ENCODE results near the gene NOP56. TPM values are rescaled to one million over a fixed set of nuclear protein-coding genes. Genes with fewer than 3 reads are reported as not detected.

The NOP56 gene, protein sequence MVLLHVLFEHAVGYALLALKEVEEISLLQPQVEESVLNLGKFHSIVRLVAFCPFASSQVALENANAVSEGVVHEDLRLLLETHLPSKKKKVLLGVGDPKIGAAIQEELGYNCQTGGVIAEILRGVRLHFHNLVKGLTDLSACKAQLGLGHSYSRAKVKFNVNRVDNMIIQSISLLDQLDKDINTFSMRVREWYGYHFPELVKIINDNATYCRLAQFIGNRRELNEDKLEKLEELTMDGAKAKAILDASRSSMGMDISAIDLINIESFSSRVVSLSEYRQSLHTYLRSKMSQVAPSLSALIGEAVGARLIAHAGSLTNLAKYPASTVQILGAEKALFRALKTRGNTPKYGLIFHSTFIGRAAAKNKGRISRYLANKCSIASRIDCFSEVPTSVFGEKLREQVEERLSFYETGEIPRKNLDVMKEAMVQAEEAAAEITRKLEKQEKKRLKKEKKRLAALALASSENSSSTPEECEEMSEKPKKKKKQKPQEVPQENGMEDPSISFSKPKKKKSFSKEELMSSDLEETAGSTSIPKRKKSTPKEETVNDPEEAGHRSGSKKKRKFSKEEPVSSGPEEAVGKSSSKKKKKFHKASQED
- 30.4 TPM for total RNA-seq

GRCh38 chr20:2651772-2652723, at the start of gene NOP56:
Gene NOP56, plus strand, starts transcription at chr20:2652632. Its CDS starts 29 bp downstream, at chr20:2652661.
- DNase-seq (ENCODE audit: low spot score) (peak; percentile 94), ATAC-seq (peak; percentile 98)

GRCh38 chr20:2602746-2603145, 49.7 kb upstream of the NOP56 start:
- no peak for ATAC-seq
- DNase-seq (ENCODE audit: low spot score): no peak

DNA sequence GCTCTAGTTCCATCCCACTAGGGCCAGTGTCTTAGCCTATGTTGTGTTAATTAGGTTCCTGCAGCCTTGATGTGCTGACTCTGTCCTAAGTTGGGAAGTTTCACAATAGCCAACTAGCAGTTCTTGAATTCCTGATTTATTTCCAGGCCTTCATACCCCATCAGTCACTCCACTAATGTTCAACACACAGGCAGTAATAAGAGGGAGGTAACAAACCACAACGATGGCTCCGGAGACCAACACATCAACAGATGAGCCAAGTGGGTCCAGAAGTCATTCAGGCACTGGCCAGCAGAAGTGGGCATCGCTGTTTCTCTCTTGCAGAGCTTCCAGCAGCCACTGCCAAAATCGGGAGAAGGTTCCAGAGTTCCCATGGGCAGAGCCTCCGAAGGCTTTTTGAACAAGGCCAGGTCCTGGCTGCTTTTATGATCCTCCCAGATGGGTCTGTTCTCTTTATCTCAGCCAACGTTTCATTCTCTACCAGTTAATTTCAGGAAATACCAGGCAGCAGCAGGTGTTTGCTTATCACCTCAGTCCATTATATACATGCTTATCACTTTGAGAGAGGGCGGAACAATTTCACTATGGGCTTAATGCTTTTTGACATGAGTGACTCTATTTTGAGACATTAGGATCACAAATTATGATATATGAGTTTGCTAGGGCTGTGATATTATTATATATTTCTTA, 48.5 kb upstream of the NOP56 start:
- DNase-seq (ENCODE audit: low spot score) (no peak), ATAC-seq (no peak)

DNA sequence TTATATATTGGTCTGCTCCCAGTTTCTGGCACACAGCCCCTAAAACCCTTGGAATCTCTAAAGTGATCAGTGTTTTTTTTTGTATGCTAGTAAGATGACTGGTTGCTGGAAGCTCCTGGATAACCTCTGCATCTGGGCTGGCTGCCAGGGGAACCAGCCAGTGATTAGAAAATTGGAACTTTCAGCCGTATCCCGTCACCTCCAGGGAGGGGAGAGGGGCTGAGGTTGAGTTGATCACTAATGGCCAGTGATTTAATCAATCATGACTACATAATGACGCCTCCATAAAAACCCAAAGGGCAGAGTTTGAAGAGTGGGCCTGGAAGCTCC, 48.0 kb upstream of the NOP56 start:
- no peak for ATAC-seq
- DNase-seq (ENCODE audit: low spot score): no peak

GRCh38 chr20:2606507-2607006, 45.9 kb upstream of the NOP56 start:
- DNase-seq (ENCODE audit: low spot score): no peak
- ATAC-seq: no peak

- no peak for ATAC-seq
- DNase-seq (ENCODE audit: low spot score): no peak
These were observed 42.1 kb upstream of the NOP56 start for GRCh38 chr20:2610326-2610725.

DNA sequence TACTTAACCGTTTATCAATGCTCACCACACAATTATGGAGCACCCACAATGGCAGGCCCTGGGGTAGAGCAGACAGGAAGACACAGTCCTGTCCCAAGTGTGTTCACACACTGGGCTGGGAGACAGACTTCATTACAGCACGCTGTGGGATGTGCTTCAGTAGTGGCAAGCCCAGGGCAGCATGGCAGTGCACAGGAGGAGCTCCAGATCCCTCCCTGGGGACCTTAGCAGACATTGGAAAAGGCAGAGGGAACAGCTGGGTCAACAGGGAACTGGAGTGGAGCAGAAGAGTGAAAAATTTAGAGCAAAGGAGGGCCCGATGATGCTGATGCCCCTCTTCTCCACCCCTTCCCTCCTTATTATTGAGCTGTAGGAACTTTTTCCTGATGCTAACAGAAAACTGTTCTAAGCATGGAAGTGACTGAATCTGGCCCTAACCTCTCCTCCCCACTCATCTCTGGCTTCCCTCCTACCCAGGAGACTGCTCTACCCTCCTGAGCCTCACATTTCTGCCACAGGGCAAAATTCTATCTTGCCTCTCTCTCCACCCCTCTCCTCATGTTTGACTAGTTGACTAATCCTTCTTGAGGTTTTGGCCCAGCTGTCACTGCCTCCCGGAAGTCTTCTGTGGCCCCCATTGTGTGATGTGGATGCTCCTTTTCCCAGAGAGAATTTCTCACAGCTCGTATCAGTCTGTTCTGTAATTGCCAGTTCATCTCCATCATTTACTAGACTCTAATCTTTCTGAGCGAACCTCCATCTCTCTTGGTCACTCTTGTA, 41.3 kb upstream of the NOP56 start:
- ATAC-seq (no peak), DNase-seq (ENCODE audit: low spot score) (no peak)

GRCh38 chr20:2612073-2612472, 40.4 kb upstream of the NOP56 start:
- DNase-seq (ENCODE audit: low spot score) (no peak), ATAC-seq (no peak)

DNA sequence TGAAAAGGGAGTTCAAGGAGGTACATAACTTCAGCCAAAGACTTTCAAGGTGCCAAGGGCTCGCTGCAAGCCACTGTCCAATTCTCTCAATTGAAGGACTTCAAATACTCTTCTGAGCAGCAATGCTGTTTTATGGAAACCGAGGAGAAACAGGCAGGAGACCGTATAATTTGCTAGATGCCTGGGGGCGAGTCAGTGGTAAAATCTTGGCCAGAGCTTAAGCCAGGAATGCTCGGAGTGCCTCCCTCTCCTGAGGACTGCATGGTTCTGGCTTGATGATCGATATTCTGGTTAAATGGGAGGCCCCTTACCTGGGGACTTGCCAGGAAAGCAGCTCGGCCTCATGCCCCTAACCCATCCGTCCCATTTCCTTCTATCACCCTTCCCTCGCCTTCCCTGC, 35.8 kb upstream of the NOP56 start:
- DNase-seq (ENCODE audit: low spot score): no peak

DNA sequence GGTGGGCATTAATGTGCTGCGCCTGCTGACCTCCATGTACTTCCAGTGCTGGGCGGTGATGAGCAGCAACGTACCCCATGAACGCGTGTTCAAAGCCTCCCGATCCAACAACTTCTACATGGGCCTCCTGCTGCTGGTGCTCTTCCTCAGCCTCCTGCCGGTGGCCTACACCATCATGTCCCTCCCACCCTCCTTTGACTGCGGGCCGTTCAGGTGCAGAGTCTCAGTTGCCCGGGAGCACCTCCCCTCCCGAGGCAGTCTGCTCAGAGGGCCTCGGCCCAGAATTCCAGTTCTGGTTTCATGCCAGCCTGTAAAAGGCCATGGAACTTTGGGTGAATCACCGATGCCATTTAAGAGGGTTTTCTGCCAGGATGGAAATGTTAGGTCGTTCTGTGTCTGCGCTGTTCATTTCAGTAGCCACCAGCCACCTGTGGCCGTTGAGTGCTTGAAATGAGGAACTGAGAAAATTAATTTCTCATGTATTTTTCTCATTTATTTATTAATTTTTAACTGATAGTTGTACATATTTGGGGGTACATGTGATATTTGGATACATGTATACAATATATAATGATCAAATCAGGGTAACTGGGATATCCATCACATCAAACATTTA, 35.2 kb upstream of the NOP56 start:
- DNase-seq (ENCODE audit: low spot score): no peak
- no peak for ATAC-seq

More for the DNA sequence above, 35.8 kb upstream of the NOP56 start:
- ATAC-seq: no peak

DNA sequence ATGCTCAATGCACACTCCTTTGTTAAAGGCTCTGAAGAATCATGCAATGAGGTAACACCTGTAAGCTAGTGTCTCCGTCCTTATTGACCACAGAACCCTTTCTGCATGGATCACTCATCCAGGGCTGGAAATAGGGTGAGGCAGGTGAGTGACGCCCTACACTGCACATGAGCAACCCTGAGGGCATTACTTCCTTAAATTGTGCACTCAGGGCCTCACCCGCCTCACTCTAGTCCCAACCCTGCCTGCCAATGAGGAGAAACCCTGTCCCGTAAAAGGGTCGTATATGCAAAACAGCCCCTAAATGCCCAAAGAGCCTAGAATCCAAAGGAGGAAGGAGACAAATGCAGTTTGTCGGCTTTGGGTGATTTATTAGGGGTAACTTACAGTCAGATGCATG, 33.6 kb upstream of the NOP56 start:
- no peak for ATAC-seq
- no peak for DNase-seq (ENCODE audit: low spot score)

DNA sequence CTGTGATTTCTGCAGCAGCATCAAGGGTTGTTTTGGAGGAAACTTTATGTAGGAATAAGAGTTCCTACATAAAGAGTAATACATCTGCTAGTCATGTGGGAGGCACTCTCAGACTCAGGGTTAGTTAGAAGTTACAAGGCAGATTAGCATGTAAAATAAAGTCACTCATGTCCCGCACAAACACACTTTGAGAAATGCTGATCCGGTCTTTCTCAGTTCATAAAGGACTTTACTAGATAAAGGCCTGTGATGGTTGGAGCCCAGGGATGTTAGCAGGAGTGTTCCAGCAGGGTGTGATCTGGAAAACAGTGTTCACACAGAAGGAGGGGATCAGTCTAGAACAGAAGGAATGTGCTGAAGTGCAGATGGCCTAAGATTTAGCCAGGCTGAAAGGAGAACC, 33.1 kb upstream of the NOP56 start:
- no peak for DNase-seq (ENCODE audit: low spot score)
- no peak for ATAC-seq

GRCh38 chr20:2619961-2620595, 32.4 kb upstream of the NOP56 start:
- ATAC-seq (no peak), DNase-seq (ENCODE audit: low spot score) (no peak)

DNA sequence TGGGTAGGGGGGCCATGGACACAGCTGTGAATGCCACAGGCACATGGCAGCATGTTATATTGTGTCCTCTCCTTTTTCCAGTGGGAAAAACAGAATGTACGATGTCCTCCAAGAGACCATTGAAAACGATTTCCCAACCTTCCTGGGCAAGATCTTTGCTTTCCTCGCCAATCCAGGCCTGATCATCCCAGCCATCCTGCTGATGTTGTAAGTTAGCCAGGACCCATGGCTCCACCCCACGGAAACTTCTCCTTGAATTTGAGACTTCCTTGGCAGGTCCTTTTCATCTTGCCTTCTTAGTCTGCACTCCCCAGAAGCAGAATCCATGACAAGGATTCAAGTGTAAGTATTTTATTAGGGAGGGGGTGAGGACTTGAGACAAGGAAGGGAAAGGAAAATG, 28.2 kb upstream of the NOP56 start:
- DNase-seq (ENCODE audit: low spot score): no peak
- ATAC-seq: no peak

DNA sequence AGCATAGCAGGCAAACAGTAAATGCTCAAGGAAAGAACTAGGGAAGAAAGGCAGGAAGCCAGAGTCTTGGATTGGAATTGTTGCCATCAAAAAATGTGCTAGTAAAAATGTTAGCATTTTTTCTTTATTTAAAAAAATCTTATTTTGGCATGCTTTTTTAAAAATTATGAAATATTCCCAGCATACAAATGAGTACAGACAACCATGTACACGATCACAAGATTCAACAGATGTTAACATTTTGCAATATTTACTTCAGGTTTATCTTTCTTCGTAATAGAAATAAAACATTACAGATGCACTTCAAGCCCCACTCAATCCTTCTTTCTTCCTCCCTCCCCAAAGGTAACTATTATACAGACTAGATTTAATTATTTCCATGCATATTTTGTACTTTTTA, 27.4 kb upstream of the NOP56 start:
- no peak for ATAC-seq
- no peak for DNase-seq (ENCODE audit: low spot score)

- DNase-seq (ENCODE audit: low spot score): no peak
- ATAC-seq: no peak
These were observed 25.4 kb upstream of the NOP56 start for GRCh38 chr20:2626853-2627541.

DNA sequence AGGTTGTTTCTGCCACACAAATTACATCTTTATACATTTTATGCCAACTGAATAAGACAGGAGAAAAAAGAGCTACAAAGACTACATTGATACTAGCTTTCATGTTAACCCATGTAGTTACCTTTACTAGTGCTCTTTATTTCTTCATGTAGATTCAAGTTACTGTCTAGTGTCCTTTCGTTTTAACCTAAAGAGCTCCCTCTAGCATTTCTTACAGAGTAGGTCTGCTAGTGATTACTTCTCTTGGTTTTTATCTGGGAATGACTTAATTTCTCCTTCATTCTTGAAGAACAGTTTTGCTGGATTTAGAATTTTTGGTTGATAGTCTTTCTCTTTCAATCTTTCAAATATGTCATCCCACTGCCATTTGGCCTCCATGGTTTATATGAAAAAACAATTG, 21.2 kb upstream of the NOP56 start:
- ATAC-seq (no peak), DNase-seq (ENCODE audit: low spot score) (no peak)

- DNase-seq (ENCODE audit: low spot score) (no peak), ATAC-seq (peak; percentile 68)
These were observed 19.1 kb upstream of the NOP56 start for GRCh38 chr20:2633381-2633780.

- DNase-seq (ENCODE audit: low spot score) (no peak), ATAC-seq (no peak)
These were observed 15.2 kb upstream of the NOP56 start for GRCh38 chr20:2637246-2637645.
